Measurements from ENCODE around the gene RDH5. TPM values are rescaled to one million over a fixed set of nuclear protein-coding genes. Genes with fewer than 3 reads are reported as not detected.

The RDH5 gene
- total and polyA plus RNA-seq, 2 of the 13 experiments (the other 11 are each of a cell fraction or from before 2014, with no cell fraction given) = 2.6 to 5.7 TPM

GRCh38 chr12:55736076-55736475, 15.9 kb downstream of the RDH5 start:
- ChIA-PET POLR2A (interaction anchor here (3.1 kb wide), 1 partner anchor 11 kb away, joined by 14 read pairs; no protein-coding TSS in a partner anchor), CTCF (ENCODE audit: low intra/inter-chr PET ratio, low total read pairs) (interaction anchor here (2.6 kb wide), 1 partner anchor 12 kb away, joined by 36 read pairs; no protein-coding TSS in a partner anchor)
- H3K4me3 ChIP-seq (replicated peaks in 1 of 3; ENCODE audit: insufficient read depth in 1 of 3, low read depth in 2 of 3, low read length in 3 of 3) = no peak overlapping the region
- H3K27ac ChIP-seq (ENCODE audit: extremely low read length, insufficient read depth, low read length) = no peak overlapping the region
- H3K79me2 ChIP-seq (ENCODE audit: insufficient read depth, low read length) = no peaks in the 10 kb centered on the region
- no peaks in the 10 kb centered on the region for H3K27me3 ChIP-seq (ENCODE audit: control insufficient read depth in 1 of 2, insufficient read depth in 2 of 2, low read length in 2 of 2)
- in situ Hi-C loops (cut with HindIII; ENCODE audit: extremely low pct_ligation_motif_present, low pct_unique_long_range_greater_than_20kb) = loop anchor here (5.0 kb wide), 4 partner anchors 61 to 296 kb away; no protein-coding TSS in a partner anchor
- H4K20me1 ChIP-seq (ENCODE audit: insufficient read depth, low read length) = no peaks in the 10 kb centered on the region
- peaks cover 24% of the 10 kb centered on the region for H3K4me1 ChIP-seq (ENCODE audit: insufficient read depth, low read length)
- intact Hi-C loops (cut with micrococcal nuclease; ENCODE audit: unreplicated experiment) = loop anchor here (2.0 to 5.0 kb wide), 3 partner anchors 15 to 301 kb away; partner anchors contain the start of genes DGKA and RDH5
- no TSS peak for BruUV-seq (replicated peaks)
- DNase-seq (ENCODE audit: low spot score) = no peak
- no peak overlapping the region for H3K9ac ChIP-seq (ENCODE audit: insufficient read depth, low read depth, low read length)
- no peak for TF ChIP-seq ZNF784 (CRISPR knock-in tag; IDR thresholded peaks at IDR 0.05; ENCODE audit: borderline replicate concordance)
- H3K4me2 ChIP-seq (ENCODE audit: low read depth, low read length) = no peak overlapping the region
- FAIRE-seq = no peak
- ATAC-seq = no peak
- 20% methylated on average over 3 of the region's 3 CpGs for WGBS (ENCODE audit: low lambda C conversion rate)
- no peaks in the 10 kb centered on the region for H3K36me3 ChIP-seq (replicated peaks in 1 of 2; ENCODE audit: control insufficient read depth in 1 of 2, insufficient read depth in 2 of 2, low read length in 2 of 2)
- no peaks in the 10 kb centered on the region for H3K9me3 ChIP-seq (ENCODE audit: low read length)
- H2AFZ ChIP-seq (ENCODE audit: low read length) = no peak overlapping the region

GRCh38 chr12:55736780-55737580, 16.8 kb downstream of the RDH5 start:
- Histone ChIP-seq H3K79me2 (ENCODE audit: insufficient read depth, low read length) (no peaks in the 10 kb centered on the region), H3K36me3 (replicated peaks in 1 of 2; ENCODE audit: control insufficient read depth in 1 of 2, insufficient read depth in 2 of 2, low read length in 2 of 2) (no peaks in the 10 kb centered on the region), H3K9ac (ENCODE audit: insufficient read depth, low read depth, low read length) (0 out of 2 replicates have a peak overlapping the region, but pooled peaks have one; percentile 39), H3K27ac (ENCODE audit: extremely low read length, insufficient read depth, low read length) (no peak overlapping the region), H3K4me3 (replicated peaks in 1 of 3; ENCODE audit: insufficient read depth in 1 of 3, low read depth in 2 of 3, low read length in 3 of 3) (peak overlapping the region in 1 of 3 experiments; percentile 63; a peak in 2 of 6 replicates), H3K4me1 (ENCODE audit: insufficient read depth, low read length) (peaks cover 28% of the 10 kb centered on the region), H4K20me1 (ENCODE audit: insufficient read depth, low read length) (no peaks in the 10 kb centered on the region), H3K27me3 (ENCODE audit: control insufficient read depth in 1 of 2, insufficient read depth in 2 of 2, low read length in 2 of 2) (peaks cover 0 to 4% of the 10 kb centered on the region in 2 experiments; a peak in 1 of 5 replicates), H2AFZ (ENCODE audit: low read length) (no peak overlapping the region), H3K9me3 (ENCODE audit: low read length) (no peaks in the 10 kb centered on the region), H3K4me2 (ENCODE audit: low read depth, low read length) (peak overlapping the region; percentile 84)
- ATAC-seq (peak; percentile 89), FAIRE-seq (peak; percentile 87), DNase-seq (ENCODE audit: low spot score) (peak; percentile 84)
- ChIA-PET CTCF (ENCODE audit: low intra/inter-chr PET ratio, low total read pairs) (interaction anchor here (0.7 to 3.3 kb wide), 7 partner anchors 13 to 292 kb away, joined by 3 to 36 read pairs (median 6); partner anchors contain the start of gene RDH5), POLR2A (interaction anchor here (0.8 to 3.1 kb wide), 6 partner anchors 7 to 191 kb away, joined by 3 to 27 read pairs (median 15); partner anchors contain the start of genes CD63, DNAJC14, PYM1 and RDH5)
- no TSS peak for BruUV-seq (replicated peaks)
- 0% methylated on average over 5 of the region's 6 CpGs for WGBS (ENCODE audit: low lambda C conversion rate)
- intact Hi-C loops (cut with micrococcal nuclease; ENCODE audit: unreplicated experiment) = loop anchor here (1.0 to 5.0 kb wide), 5 partner anchors 13 to 300 kb away; partner anchors contain the start of genes DGKA and RDH5
- in situ Hi-C loops (cut with HindIII; ENCODE audit: extremely low pct_ligation_motif_present, low pct_unique_long_range_greater_than_20kb) = loop anchor here (5.0 kb wide), 4 partner anchors 60 to 295 kb away; no protein-coding TSS in a partner anchor
- TF ChIP-seq KLF11 (CRISPR knock-in tag; IDR thresholded peaks at IDR 0.05) (no peak), ZNF230 (CRISPR knock-in tag; IDR thresholded peaks at IDR 0.05) (peak; percentile 70; the same call in 1 of the 2 replicates), ZNF30 (CRISPR knock-in tag; IDR thresholded peaks at IDR 0.05) (no peak), ARNT (IDR thresholded peaks at IDR 0.05) (no peak), ZNF280B (CRISPR knock-in tag; IDR thresholded peaks at IDR 0.05; ENCODE audit: borderline replicate concordance) (no peak), ZNF773 (CRISPR knock-in tag; IDR thresholded peaks at IDR 0.05; ENCODE audit: borderline replicate concordance) (0 out of 2 replicates have a peak, but pooled peaks have one; percentile 30), ARNT2 (CRISPR knock-in tag; IDR thresholded peaks at IDR 0.05; ENCODE audit: low read depth) (peak; percentile 47; the same call in 1 of the 2 replicates), XRCC5 (optimal IDR thresholded peaks at IDR 0.05; ENCODE audit: low read length) (peak; percentile 96), KAT8 (CRISPR knock-in tag; IDR thresholded peaks at IDR 0.05) (peak; percentile 43; the same call in 1 of the 2 replicates)
